Choroid plexus epithelial cell (primary cell): ENCODE measurements around the gene COL25A1.
A peak's percentile ranks its signal among the peaks of the same experiment; 100 is the strongest.

ENCODE experiments used
- DNase-seq: peaks from one replicate; pipeline ENCODE4 v3.0.0-alpha.2; 2010; ENCODE audit warnings: low read depth
- H3K4me3 ChIP-seq: 2 replicates; pipeline ENCODE4 v1.5.1; 2011; ENCODE audit warnings: low read depth, mild to moderate bottlenecking, control low read depth, low read length, moderate library complexity
- TF ChIP-seq, protein P1 (sequence below): conservative IDR thresholded peaks from 2 replicates; pipeline ENCODE4 v1.5.1; 2011; ENCODE audit warnings: low read depth, mild to moderate bottlenecking, control low read depth, inconsistent platforms, low read length, moderate library complexity

The COL25A1 gene

DNA sequence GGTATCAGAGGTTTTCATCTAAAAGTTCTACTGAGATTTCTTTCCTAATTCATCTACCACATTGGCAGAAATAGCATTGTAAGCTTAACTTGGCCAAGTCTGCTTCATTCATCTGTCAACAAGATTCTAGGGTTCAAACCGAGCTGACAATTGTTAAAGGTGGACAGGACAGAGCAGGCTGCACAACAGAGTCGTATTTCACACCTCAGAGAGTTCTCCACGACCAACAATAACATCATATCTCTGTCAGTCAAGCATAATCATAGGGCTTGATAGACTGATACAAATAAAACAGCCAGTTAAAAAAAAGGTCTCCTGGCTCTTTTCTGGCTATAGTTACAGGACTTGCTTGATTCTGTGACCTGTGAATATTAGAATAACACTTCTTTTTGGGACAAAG, 259.2 kb downstream of the COL25A1 start:
- H3K4me3 ChIP-seq, result no peak overlapping the region
- TF ChIP-seq, protein P1, sequence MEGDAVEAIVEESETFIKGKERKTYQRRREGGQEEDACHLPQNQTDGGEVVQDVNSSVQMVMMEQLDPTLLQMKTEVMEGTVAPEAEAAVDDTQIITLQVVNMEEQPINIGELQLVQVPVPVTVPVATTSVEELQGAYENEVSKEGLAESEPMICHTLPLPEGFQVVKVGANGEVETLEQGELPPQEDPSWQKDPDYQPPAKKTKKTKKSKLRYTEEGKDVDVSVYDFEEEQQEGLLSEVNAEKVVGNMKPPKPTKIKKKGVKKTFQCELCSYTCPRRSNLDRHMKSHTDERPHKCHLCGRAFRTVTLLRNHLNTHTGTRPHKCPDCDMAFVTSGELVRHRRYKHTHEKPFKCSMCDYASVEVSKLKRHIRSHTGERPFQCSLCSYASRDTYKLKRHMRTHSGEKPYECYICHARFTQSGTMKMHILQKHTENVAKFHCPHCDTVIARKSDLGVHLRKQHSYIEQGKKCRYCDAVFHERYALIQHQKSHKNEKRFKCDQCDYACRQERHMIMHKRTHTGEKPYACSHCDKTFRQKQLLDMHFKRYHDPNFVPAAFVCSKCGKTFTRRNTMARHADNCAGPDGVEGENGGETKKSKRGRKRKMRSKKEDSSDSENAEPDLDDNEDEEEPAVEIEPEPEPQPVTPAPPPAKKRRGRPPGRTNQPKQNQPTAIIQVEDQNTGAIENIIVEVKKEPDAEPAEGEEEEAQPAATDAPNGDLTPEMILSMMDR, result no peak
- no peak for DNase-seq

DNA sequence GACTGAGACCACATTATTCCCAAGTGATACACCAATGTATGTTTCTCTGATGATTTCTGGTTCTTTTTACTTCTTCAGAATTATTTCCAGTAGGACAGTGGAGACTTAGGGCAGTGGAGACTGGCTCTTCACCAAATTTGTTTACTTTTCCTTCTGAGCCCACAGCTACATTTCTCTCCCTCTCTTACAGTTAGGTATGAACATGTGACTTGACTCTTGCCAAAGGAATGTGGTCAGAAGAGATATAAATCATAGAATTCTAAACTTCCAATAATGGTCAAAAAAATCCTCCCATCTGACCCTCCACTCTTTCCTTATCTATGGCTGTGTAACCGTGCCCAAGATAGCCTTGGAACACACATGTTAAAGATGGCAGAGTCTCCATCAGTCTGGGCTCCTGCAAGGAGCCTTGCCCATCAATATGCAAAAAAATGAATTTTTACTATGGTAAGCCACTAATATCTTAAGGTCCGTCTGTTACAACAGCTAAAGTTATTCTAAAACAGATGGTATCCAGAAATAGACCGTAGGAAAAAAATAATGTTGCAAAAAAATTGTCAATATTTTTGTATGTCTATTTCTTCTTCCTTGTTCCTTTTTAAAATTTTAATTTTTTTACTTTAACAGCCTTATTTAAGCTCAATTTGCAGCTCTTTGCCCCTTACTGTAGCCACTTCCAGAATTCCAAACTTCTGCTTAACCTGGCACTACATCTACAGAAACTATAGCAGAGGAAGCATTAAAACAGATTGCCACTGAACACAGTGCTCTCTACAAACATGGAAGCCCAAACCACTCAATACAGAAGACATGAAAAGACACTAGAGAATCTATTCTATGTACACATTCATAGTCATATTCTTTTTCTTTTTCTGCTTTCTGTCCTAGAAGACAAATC, 260.7 kb downstream of the COL25A1 start:
- peak; percentile 79 for DNase-seq
- H3K4me3 ChIP-seq, result no peak overlapping the region
- TF ChIP-seq, protein P1, result no peak

DNA sequence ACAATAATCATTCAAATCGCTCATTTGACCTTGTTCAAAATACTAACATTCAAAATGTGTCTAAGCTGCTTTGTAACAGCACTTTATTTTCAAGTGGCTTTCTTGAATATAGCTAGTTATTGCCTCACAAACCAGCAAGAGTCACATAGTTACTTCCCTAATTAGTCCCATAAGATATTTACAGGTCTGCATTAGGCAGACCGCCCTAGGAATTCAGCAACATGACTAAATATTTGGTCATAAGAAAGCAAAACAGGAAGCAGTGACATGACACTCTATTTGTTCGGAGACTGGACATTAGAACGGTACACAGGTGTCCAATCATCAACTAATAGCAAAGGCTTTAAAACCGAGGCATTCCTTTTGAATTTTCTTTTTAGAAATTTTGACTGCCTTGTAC, 262.0 kb downstream of the COL25A1 start:
- H3K4me3 ChIP-seq, result no peak overlapping the region
- TF ChIP-seq, protein P1, result no peak
- no peak for DNase-seq

DNA sequence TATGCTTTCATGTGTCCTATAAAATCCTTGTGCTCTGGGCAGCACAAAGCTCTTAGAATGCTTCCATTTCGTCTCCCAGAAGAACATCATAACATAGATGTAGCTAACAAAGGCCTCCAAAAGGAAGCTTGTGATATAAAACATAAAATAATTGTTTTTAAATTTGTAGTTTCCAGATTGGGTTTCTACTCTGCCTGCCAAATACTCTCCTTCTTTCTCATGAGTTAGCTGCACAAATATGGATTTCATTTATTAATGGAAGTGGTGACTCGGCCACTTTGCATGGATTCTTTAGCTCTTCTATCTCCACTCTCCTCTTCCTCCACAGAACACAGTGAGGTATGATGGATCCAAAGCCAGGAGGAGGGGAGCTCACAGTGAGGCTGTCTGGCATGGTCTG, 265.4 kb downstream of the COL25A1 start:
- DNase-seq, result no peak
- H3K4me3 ChIP-seq, result no peak overlapping the region

DNA sequence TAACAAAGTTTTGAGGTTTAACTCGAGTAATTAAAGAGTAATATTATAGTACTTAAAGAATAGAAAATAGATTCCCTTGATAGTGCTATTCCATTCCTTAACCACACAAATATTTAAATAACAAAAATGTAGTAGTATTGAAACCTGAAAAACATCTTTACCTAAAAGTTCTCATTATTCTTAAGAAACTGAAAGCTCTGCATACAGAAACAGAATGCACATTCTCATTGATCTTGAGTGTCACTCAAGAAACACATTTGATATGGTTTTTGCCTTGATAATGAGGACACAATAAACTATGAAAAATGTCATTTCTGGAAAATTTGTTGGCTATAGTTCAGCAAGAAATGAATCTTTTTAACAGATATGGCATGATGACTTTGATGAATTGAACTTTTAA, 268.5 kb downstream of the COL25A1 start:
- no peak for DNase-seq
- H3K4me3 ChIP-seq, result no peak overlapping the region
- TF ChIP-seq, protein P1, result no peak

More for the DNA sequence above, 265.4 kb downstream of the COL25A1 start:
- TF ChIP-seq, protein P1, result no peak

DNA sequence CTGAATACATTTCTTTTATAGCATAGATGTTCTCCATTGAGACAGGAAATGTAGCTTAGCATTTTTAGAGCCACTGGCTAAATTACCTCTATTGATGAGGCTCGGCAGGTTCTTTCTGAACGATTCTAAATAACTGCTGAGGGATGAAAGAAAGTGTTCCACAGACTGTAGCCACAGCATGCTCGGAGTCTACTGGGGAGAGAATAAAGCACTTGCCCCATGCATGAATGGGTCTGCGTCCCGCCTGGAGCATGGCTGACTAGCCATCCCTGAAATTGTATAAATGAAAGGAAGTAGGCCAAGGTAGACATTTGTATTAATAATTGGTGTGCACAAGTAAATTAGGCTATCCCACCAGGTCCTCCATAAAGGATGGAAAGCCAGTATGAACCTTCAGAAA, 269.8 kb downstream of the COL25A1 start:
- no peak for DNase-seq
- H3K4me3 ChIP-seq, result no peak overlapping the region
- TF ChIP-seq, protein P1, result no peak

DNA sequence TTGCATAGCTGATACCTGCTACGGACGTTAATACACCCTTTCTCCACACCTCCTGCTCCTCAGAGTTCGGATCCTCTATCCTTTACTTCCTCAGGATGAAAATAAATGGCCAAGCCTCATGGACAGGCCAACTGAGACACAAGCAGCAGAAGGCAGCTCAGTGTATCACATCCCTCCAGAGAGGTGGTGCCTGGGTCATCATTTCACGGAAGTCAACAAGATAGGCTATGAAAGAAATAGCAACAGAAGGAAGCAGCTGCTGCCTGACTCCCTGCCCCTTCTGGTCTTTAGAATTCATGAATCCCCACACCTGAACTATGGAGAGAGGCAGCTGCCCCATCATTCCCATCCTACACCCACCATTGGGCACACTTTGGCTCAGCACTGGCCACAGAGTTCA, 272.5 kb downstream of the COL25A1 start:
- no peak for DNase-seq
- H3K4me3 ChIP-seq, result no peak overlapping the region
- TF ChIP-seq, protein P1, result no peak
